Adrenal gland (tissue), 5 donors: ENCODE measurements around the gene SPIN2A.
"Not testable (repeated sequence)": the region's sequence is repeated elsewhere in the genome, so short reads cannot be mapped to it uniquely, and the experiment has no call there.

Source experiments
- CTCF ChIP-seq, 6 experiments: fragments of 450-650 bp in 4 of 6; fragments of 200-600 bp in 2 of 6; sonication (generic) in 1 of 6; IDR thresholded peaks; 1 replicate in 5 of 6; 2 replicates in 1 of 6; pipeline versions ENCODE4 v1.5.1 to v1.8.0; 2016 to 2021; ENCODE audit warnings: antibody characterized with exemption in 6 of 6, mild to moderate bottlenecking in 2 of 6, moderate library complexity in 1 of 6
- POLR2A ChIP-seq, 2 donors: fragments of 450-650 bp; IDR thresholded peaks; one replicate each; pipeline ENCODE4 v1.6.1; 2017; ENCODE audit warnings: antibody characterized with exemption in 2 of 2, mild to moderate bottlenecking in 2 of 2, moderate library complexity in 1 of 2
- donor health status: DM: no; HTN: no; CAD: no.

GRCh38 chrX:57102918-57103317 lies 34.3 kb downstream of the SPIN2A start:
- TF ChIP-seq CTCF, POLR2A (IDR thresholded peaks at IDR 0.05): not testable (repeated sequence)
